Lower lobe of right lung (tissue), 2 donors: ENCODE results near the gene STAM. TPM values are rescaled to one million over a fixed set of nuclear protein-coding genes. Genes with fewer than 3 reads are reported as not detected.
A peak's percentile ranks its signal among the peaks of the same experiment; 100 is the strongest.

Source experiments
- ATAC-seq, 2 donors: fragments of 200-7000 bp; cut with Tn5 transposase; one replicate each; pipeline ENCODE4 v1.9.1; 2020 to 2022; ENCODE audit warnings: mild to moderate bottlenecking in 2 of 2, moderate library complexity in 2 of 2
- DNase-seq: peaks from one replicate; pipeline ENCODE4 v3.0.0-alpha.2; 2020
- H3K27ac ChIP-seq: fragments of 200-600 bp; one replicate; pipeline ENCODE4 v1.8.0; 2022
- H3K27me3 ChIP-seq: fragments of 200-600 bp; one replicate; pipeline ENCODE4 v1.8.0; 2022; ENCODE audit warnings: low read depth
- H3K36me3 ChIP-seq: fragments of 200-600 bp; one replicate; pipeline ENCODE4 v1.8.0; 2022; ENCODE audit warnings: mild to moderate bottlenecking
- H3K4me1 ChIP-seq: fragments of 200-600 bp; one replicate; pipeline ENCODE4 v1.8.0; 2022
- H3K4me3 ChIP-seq: fragments of 200-600 bp; one replicate; pipeline ENCODE4 v1.8.0; 2022; ENCODE audit warnings: mild to moderate bottlenecking
- H3K9me3 ChIP-seq: fragments of 200-600 bp; one replicate; pipeline ENCODE4 v1.8.0; 2022
- CTCF ChIP-seq: fragments of 200-600 bp; IDR thresholded peaks from one replicate; pipeline ENCODE4 v1.8.0; 2022; ENCODE audit warnings: antibody characterized with exemption, mild to moderate bottlenecking
- intact Hi-C: fragments of 100-400 bp; cut with DNase I; formaldehyde crosslinking; loops from one replicate; pipeline ENCODE4 v1.11.0; 2022
- total RNA-seq: library from RNA; stranded (reverse); fragmentation: NEBNext Ultra II Directional; extraction: Animal tissue kit (Norgen Biotek cat#: 25700); gene quantifications from one replicate; pipeline ENCODE4 v1.2.1, GENCODE V29; 2021
- donor health status: DM: no; HTN: yes; CAD: no; lungs with severe emphysema.

The STAM gene
- total RNA-seq, 1 donor from 2014 or later = 30.3 TPM

GRCh38 chr10:17640331-17640816 is 3.6 kb upstream of the STAM start:
- intact Hi-C loops = no loop called here
- Histone ChIP-seq H3K4me3 (no peak overlapping the region), H3K36me3 (no peaks in the 10 kb centered on the region), H3K4me1 (peaks cover 18% of the 10 kb centered on the region), H3K27ac (no peak overlapping the region), H3K9me3 (peaks cover 2% of the 10 kb centered on the region), H3K27me3 (no peaks in the 10 kb centered on the region)
- DNase-seq = no peak
- TF ChIP-seq CTCF = no peak
- ATAC-seq = no peak

GRCh38 chr10:17643339-17643754 is 604 bp upstream of the STAM start:
- intact Hi-C loops = no loop called here
- Histone ChIP-seq H3K27ac (peak overlapping the region; percentile 98), H3K4me3 (peak overlapping the region; percentile 80), H3K27me3 (no peaks in the 10 kb centered on the region), H3K9me3 (peaks cover 2% of the 10 kb centered on the region), H3K4me1 (peaks cover 48% of the 10 kb centered on the region), H3K36me3 (no peaks in the 10 kb centered on the region)
- no peak for TF ChIP-seq CTCF
- peak; percentile 84 for DNase-seq
- peak; percentile 88 for ATAC-seq

- TF ChIP-seq CTCF = no peak
- DNase-seq = no peak
- H3K4me3 ChIP-seq = peak overlapping the region; percentile 80
- H3K4me1 ChIP-seq = peaks cover 57% of the 10 kb centered on the region
- no peaks in the 10 kb centered on the region for H3K36me3 ChIP-seq
- intact Hi-C loops = no loop called here
- H3K27me3 ChIP-seq = no peaks in the 10 kb centered on the region
- H3K27ac ChIP-seq = peak overlapping the region; percentile 98
- peak; percentile 14 to 25 for ATAC-seq
- H3K9me3 ChIP-seq = peaks cover 2% of the 10 kb centered on the region
Measured at GRCh38 chr10:17644485-17644943, 563 bp downstream of the STAM start.

GRCh38 chr10:17645621-17646345 is 1.8 kb downstream of the STAM start:
- no peaks in the 10 kb centered on the region for H3K9me3 ChIP-seq
- H3K27ac ChIP-seq = peak overlapping the region; percentile 98
- no peak for DNase-seq
- TF ChIP-seq CTCF = no peak
- peaks cover 57% of the 10 kb centered on the region for H3K4me1 ChIP-seq
- peak overlapping the region; percentile 80 for H3K4me3 ChIP-seq
- ATAC-seq = peak in 1 of 2 donors; percentile 19
- intact Hi-C loops = no loop called here
- H3K36me3 ChIP-seq = no peaks in the 10 kb centered on the region
- H3K27me3 ChIP-seq = no peaks in the 10 kb centered on the region

GRCh38 chr10:17647326-17647725 is 3.4 kb downstream of the STAM start:
- Histone ChIP-seq H3K36me3 (no peaks in the 10 kb centered on the region), H3K9me3 (no peaks in the 10 kb centered on the region), H3K4me1 (peaks cover 68% of the 10 kb centered on the region), H3K4me3 (peak overlapping the region; percentile 9), H3K27ac (peak overlapping the region; percentile 98), H3K27me3 (no peaks in the 10 kb centered on the region)
- TF ChIP-seq CTCF = no peak
- ATAC-seq (peak; percentile 15 to 46), DNase-seq (no peak)
- intact Hi-C loops = no loop called here
